ENCODE data around the gene MMP1.
"Not testable (repeated sequence)": the region's sequence is repeated elsewhere in the genome, so short reads cannot be mapped to it uniquely, and the experiment has no call there.

The MMP1 gene

GRCh38 chr11:102757823-102758549 lies 40.0 kb downstream of the MMP1 start:
- DNase-seq = no peak

- no peak for DNase-seq
Observed at GRCh38 chr11:102753267-102753666, 44.7 kb downstream of the MMP1 start.

- no peak for DNase-seq
Observed at GRCh38 chr11:102751673-102752072, 46.3 kb downstream of the MMP1 start.

GRCh38 chr11:102749101-102749722 lies 48.7 kb downstream of the MMP1 start:
- no peak for DNase-seq

GRCh38 chr11:102746746-102747578 lies 51.0 kb downstream of the MMP1 start:
- not testable (repeated sequence) for DNase-seq

Measured in activated T-cell treated with anti-CD3 and anti-CD28 coated beads for 4 hours (primary cell).